Endothelial cell of umbilical vein (primary cell): ENCODE measurements around the gene GALNT1. TPM values are rescaled to one million over a fixed set of nuclear protein-coding genes. Genes with fewer than 3 reads are reported as not detected.
A peak's percentile ranks its signal among the peaks of the same experiment; 100 is the strongest.

Source experiments
- BruUV-seq: library from RNA; stranded (reverse); fragments of 400-500 nt; replicated peaks from 2 replicates; lab custom pipeline; 2021; lab: Mats Ljungman, UMichigan
- CTCF ChIA-PET: fragments of 300-600, 350-600 bp; sonication (Branson Sonifier 250); formaldehyde crosslinking; loops from one replicate; lab custom pipeline; 2021; ENCODE audit warnings: antibody characterized with exemption, inconsistent platforms; lab: Charles Lee
- POLR2A ChIA-PET: fragments of 300-600, 350-600 bp; sonication (Branson Sonifier 250); formaldehyde crosslinking; loops from one replicate; lab custom pipeline; 2021; ENCODE audit warnings: antibody characterized with exemption, inconsistent platforms; lab: Charles Lee
- DNase-seq: peaks from one replicate; pipeline ENCODE4 v3.0.0-alpha.2; 2011; ENCODE audit warnings: low read depth, low spot score
- FAIRE-seq: peaks from 2 replicates; lab custom pipeline; 2011; peaks lifted over from hg19 to GRCh38; lab: Jason Lieb, UNC
- H2AFZ ChIP-seq: 2 replicates; pipeline ENCODE4 v1.6.0; 2012; ENCODE audit warnings: low read depth, low read length, control low read depth, inconsistent platforms
- H3K27ac ChIP-seq: 2 replicates; pipeline ENCODE4 v1.5.1; 2011; ENCODE audit warnings: low read depth, mild to moderate bottlenecking, control low read depth, low read length, moderate library complexity; ENCODE audit not compliant: insufficient read depth
- H3K27me3 ChIP-seq, 2 experiments: 2 replicates each; pipeline versions ENCODE4 v1.6.0 to v1.6.1; 2011; ENCODE audit warnings: low read length in 2 of 2, mixed read lengths in 1 of 2; ENCODE audit not compliant: control insufficient read depth in 2 of 2, insufficient read depth in 2 of 2
- H3K36me3 ChIP-seq, 2 experiments: 2 replicates in 1 of 2; 3 replicates in 1 of 2; pipeline ENCODE4 v1.5.1; 2011; ENCODE audit warnings: low read length in 2 of 2, mild to moderate bottlenecking in 1 of 2, moderate library complexity in 1 of 2; ENCODE audit not compliant: control insufficient read depth in 2 of 2, insufficient read depth in 2 of 2; ENCODE audit errors: extremely low read depth in 1 of 2
- H3K4me1 ChIP-seq: 3 replicates; pipeline ENCODE4 v1.5.1; 2011; ENCODE audit warnings: mild to moderate bottlenecking, low read length; ENCODE audit not compliant: control insufficient read depth, insufficient read depth; ENCODE audit errors: extremely low read depth
- H3K4me2 ChIP-seq: 2 replicates; pipeline ENCODE4 v1.6.1; 2011; ENCODE audit warnings: low read length, control low read depth, mixed read lengths; ENCODE audit not compliant: insufficient read depth
- H3K4me3 ChIP-seq, 3 experiments: fragments of 200-600 bp in 1 of 3; sonication (generic), shearing (Covaris generic) in 1 of 3; replicated peaks in 1 of 3; 2 replicates each; pipeline ENCODE4 v1.5.1; 2011 to 2016; ENCODE audit warnings: control low read depth in 3 of 3, low read length in 3 of 3, mild to moderate bottlenecking in 2 of 3, inconsistent platforms in 1 of 3, low read depth in 1 of 3, moderate library complexity in 1 of 3; ENCODE audit not compliant: insufficient read depth in 1 of 3
- H3K79me2 ChIP-seq: 2 replicates; pipeline ENCODE4 v1.6.0; 2012; ENCODE audit warnings: low read length, inconsistent platforms; ENCODE audit not compliant: control insufficient read depth, insufficient read depth
- H3K9ac ChIP-seq: replicated peaks from 2 replicates; pipeline ENCODE3; 2011; ENCODE audit warnings: low read length, control low read depth; ENCODE audit not compliant: insufficient read depth; ENCODE audit errors: extremely low read depth
- H3K9me1 ChIP-seq: replicated peaks from 3 replicates; pipeline ENCODE4 v1.6.0; 2011; ENCODE audit warnings: mild to moderate bottlenecking, low read length; ENCODE audit not compliant: control insufficient read depth, insufficient read depth; ENCODE audit errors: extremely low read depth
- H3K9me3 ChIP-seq: replicated peaks from 2 replicates; pipeline ENCODE4 v1.5.1; 2012; ENCODE audit warnings: low read length, inconsistent platforms; ENCODE audit not compliant: control insufficient read depth, insufficient read depth
- H4K20me1 ChIP-seq: replicated peaks from 2 replicates; pipeline ENCODE3; 2011; ENCODE audit warnings: mild to moderate bottlenecking, low read length; ENCODE audit not compliant: control insufficient read depth, insufficient read depth; ENCODE audit errors: extremely low read depth
- EZH2 ChIP-seq: IDR thresholded peaks from 2 replicates; pipeline ENCODE4 v1.6.1; 2012; ENCODE audit warnings: borderline replicate concordance, low read depth, mild to moderate bottlenecking, moderate library complexity, low read length, inconsistent platforms; ENCODE audit not compliant: severe bottlenecking
- JUN ChIP-seq: IDR thresholded peaks from 2 replicates; pipeline ENCODE4 v1.6.1; 2011; ENCODE audit warnings: borderline replicate concordance, low read depth; ENCODE audit not compliant: insufficient read length, insufficient read depth
- MAX ChIP-seq: IDR thresholded peaks from 2 replicates; pipeline ENCODE4 v1.6.1; 2011; ENCODE audit not compliant: insufficient read depth, insufficient read length
- POLR2A ChIP-seq: IDR thresholded peaks from 2 replicates; pipeline ENCODE4 v1.6.1; 2012; ENCODE audit warnings: low read depth, mild to moderate bottlenecking, control low read depth, low read length
- dilution Hi-C: fragments of 300-500 bp; cut with MboI; formaldehyde crosslinking; loops from one replicate; pipeline ENCODE4 v1.15.0; 2019; ENCODE audit warnings: low sequenced_read_pairs; ENCODE audit not compliant: extremely low pct_ligation_motif_present
- intact Hi-C: fragments of 100-400 bp; cut with micrococcal nuclease; formaldehyde crosslinking; loops from one replicate; pipeline ENCODE4 v1.10.0; 2022
- polyA plus RNA-seq, 4 experiments: library from polyadenylated mRNA; depleted of rRNA in 3 of 4; stranded (reverse) in 3 of 4; unstranded in 1 of 4; fragments of >200 nt; gene quantifications; 2 replicates each; pipeline versions ENCODE4 v1.2.1 to v1.2.3, GENCODE V29; 2011 to 2012; ENCODE audit warnings: missing spikeins in 1 of 4
- total RNA-seq: library from RNA; stranded (reverse); gene quantifications from 2 replicates; pipeline ENCODE4 v1.2.3, GENCODE V29; 2021

Gene GALNT1
- total and polyA plus RNA-seq, 2 donors (not counting 3 experiments of a cell fraction or from before 2014, with no cell fraction given) = 89.9 to 360 TPM

GRCh38 chr18:35703043-35703688 is 121.6 kb downstream of the GALNT1 start:
- peak overlapping the region; percentile 55 for H3K9ac ChIP-seq
- peak overlapping the region; percentile 87 for H3K27ac ChIP-seq
- FAIRE-seq (peak; percentile 77), DNase-seq (peak; percentile 92)
- no peaks in the 10 kb centered on the region for H3K27me3 ChIP-seq
- TF ChIP-seq POLR2A (no peak), JUN (peak; percentile 63)
- ChIA-PET CTCF (interaction anchor here (0.7 to 1.8 kb wide), 8 partner anchors 11 to 317 kb away, joined by 3 to 9 read pairs (median 3); no protein-coding TSS in a partner anchor), POLR2A (interaction anchor here (0.6 to 0.9 kb wide), 3 partner anchors 61 to 242 kb away, joined by 3 to 4 read pairs (median 3); no protein-coding TSS in a partner anchor)
- H3K9me1 ChIP-seq = no peaks in the 10 kb centered on the region
- dilution Hi-C loops (no loop called here), intact Hi-C loops (loop anchor here (1.0 to 2.0 kb wide), 2 partner anchors 10 to 236 kb away; no protein-coding TSS in a partner anchor)
- H3K4me1 ChIP-seq = peaks cover 47% of the 10 kb centered on the region
- H2AFZ ChIP-seq = no peak overlapping the region
- H3K79me2 ChIP-seq = peaks cover 4% of the 10 kb centered on the region
- no peaks in the 10 kb centered on the region for H3K9me3 ChIP-seq
- H3K36me3 ChIP-seq = peaks cover 4 to 8% of the 10 kb centered on the region in 2 experiments
- H4K20me1 ChIP-seq = no peaks in the 10 kb centered on the region
- H3K4me2 ChIP-seq = peak overlapping the region; percentile 55
- TSS peak; percentile 73 for BruUV-seq
- no peak overlapping the region for H3K4me3 ChIP-seq

GRCh38 chr18:35705988-35706387 is 124.4 kb downstream of the GALNT1 start:
- no peak for DNase-seq
- Histone ChIP-seq H3K79me2 (peaks cover 4% of the 10 kb centered on the region), H3K9me1 (no peaks in the 10 kb centered on the region), H2AFZ (no peak overlapping the region), H3K4me3 (no peak overlapping the region), H3K9me3 (no peaks in the 10 kb centered on the region), H3K36me3 (peaks cover 3 to 4% of the 10 kb centered on the region in 2 experiments), H3K4me2 (no peak overlapping the region), H3K4me1 (peaks cover 75% of the 10 kb centered on the region), H3K27me3 (no peaks in the 10 kb centered on the region), H3K9ac (no peak overlapping the region), H4K20me1 (no peaks in the 10 kb centered on the region), H3K27ac (no peak overlapping the region)
- no peak for FAIRE-seq
- ChIA-PET CTCF (no interaction called here), POLR2A (no interaction called here)
- no peak for TF ChIP-seq EZH2
- TF ChIP-seq MAX = no peak
- no peak for TF ChIP-seq JUN
- intact Hi-C loops = no loop called here
- no TSS peak for BruUV-seq
- dilution Hi-C loops = no loop called here
